NAMALWA (cell line): ENCODE measurements around the gene PRAC1.

Experiments used
- DNase-seq: peaks from one replicate; pipeline ENCODE4 v3.0.0-alpha.2; 2015; ENCODE audit warnings: low spot score

The PRAC1 gene

DNA sequence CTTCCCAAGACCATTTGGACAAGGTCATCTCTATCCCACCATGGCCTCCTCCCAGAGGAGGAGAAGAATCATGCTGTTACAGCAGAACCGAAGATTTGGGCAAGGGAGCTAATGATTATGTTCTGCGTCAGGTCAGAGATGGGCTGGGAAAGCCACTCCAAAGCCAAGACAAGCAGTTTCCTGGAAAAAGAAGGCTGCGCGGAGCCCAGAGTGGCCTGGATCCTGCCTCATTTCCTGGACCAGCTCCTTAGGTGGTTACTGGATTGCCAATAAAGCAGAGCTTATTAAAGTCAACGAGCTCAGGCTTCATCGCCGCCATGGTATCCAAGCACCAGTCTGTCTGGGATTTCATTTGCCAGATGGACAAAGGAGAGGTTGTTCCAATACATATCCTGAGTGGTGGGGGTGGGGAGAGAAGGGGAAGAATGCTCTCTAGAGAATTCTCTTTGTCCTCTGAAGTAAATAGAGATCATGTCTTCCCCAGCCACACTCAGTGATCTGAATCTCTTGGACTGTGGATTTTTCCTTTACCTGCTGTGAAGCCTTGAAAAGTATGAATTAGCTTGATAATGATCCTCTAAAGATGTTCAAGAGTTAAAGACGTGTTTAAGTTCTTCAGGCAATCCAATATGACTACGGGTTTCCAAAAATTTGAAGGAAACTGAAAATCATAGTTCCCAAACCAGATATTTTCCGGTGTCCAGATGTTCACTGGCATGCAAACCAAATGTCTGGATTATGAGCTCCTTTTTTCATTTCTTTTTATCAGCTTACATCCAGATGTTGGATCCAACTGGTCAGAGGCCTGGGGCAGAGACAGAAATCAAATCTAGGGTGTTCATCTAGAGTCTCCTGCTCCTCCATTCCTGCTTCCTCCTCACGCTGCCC lies 17.7 kb downstream of the PRAC1 start:
- DNase-seq, result no peak

DNA sequence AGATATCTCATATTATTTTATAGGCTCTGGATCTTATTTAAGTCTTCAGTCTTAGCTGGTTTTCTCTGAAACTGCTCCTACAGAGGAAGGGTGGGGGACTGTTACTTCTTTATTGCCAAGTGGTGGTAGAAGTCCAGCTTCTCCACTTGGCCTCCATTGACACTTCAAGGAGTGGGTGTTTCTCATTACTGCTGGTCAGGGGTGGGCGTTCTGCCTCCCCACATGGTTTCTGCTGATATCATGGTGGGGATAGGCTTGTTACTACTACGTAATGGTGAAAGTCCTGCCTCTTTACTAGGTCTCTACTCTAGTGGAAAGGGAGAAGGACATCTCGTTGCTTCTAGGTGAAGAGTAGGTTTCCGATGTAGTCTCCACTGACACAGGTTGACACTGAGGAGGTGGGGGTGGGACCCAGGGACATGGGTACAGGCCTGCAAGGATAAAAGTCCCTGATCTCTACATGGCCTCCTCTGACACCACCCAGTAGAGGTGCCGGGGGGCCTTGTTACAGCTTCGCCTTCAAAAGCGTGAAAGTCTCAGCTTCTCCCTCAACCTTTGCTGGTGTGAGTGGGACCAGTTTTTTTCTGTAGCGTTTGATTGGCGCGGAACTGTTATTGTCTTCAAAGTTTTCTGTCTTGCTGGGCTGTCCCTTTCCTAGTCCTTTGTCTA lies 20.3 kb downstream of the PRAC1 start:
- DNase-seq, result no peak

DNA sequence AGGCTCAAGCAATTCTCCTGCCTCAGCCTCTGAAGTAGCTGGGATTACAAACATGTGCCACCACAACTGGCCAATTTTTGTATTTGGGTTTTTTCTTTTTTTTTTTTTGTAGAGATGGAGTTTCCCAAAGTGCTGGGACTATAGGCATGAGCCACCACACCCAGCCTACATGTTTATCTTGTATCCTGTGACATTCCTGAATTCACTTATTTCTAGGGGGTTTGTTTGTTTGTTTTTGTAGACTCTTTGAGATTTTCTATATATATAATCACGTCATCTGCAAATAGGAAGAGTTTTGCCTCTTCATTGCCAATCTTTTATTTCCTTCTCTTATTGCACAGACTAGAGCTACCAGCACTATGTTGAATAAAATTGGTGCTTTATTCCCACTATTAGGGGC lies 29.1 kb downstream of the PRAC1 start:
- DNase-seq, result no peak

DNA sequence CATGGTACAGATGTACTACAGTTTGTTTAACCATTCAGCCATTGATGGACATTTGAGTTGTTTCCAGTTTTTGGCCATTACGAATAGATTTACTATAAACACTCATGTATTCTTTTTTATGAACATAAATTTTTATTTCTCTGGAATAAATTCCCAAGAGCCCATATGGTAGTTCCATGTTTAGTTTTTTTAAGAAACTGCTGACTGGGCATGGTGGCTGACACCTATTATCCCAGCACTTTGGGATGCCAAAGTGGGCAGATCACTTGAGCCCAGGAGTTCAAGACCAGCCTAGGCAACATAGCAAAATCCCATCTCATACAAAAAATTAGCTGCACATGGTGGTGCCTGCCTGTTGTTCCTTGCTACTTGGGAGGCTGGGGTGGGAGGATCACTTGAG lies 30.3 kb downstream of the PRAC1 start:
- no peak for DNase-seq

DNA sequence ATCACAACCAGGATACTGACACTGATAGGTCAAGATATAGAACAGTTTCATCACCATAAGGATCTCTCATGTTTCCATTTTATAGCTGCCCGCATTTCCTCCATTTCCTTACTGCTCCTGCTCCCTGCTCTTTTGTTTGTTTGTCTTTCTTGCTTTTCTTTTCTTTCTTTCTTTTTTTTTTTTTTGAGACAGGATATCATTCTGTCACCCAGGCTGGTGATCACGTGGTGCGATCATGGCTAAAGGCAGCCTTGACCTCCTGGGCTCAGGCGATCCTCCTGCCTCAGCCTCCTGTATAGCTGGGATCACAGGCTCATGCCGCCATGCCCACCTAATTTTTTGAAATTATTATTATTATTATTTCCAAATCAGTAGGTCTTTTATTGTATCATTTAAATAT lies 31.7 kb downstream of the PRAC1 start:
- no peak for DNase-seq

DNA sequence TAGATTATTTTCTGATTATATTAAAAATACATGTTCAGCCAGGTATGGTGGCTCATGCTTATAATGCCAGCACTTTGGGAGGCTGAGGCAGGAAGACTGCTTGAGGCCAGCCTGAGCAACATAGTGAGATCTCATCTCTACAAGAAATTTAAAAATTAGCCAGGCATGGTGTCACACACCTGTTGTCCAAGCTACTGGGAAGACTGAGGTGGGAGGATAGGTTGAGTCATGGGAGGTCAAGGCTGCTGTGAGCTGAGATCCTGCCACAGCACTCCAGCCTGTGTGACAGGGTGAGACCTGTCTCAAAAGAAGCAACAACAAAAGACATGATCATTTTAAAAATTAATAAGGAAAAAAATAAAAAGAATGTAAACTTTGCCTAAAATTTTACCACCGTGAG lies 40.7 kb downstream of the PRAC1 start:
- DNase-seq, result no peak

DNA sequence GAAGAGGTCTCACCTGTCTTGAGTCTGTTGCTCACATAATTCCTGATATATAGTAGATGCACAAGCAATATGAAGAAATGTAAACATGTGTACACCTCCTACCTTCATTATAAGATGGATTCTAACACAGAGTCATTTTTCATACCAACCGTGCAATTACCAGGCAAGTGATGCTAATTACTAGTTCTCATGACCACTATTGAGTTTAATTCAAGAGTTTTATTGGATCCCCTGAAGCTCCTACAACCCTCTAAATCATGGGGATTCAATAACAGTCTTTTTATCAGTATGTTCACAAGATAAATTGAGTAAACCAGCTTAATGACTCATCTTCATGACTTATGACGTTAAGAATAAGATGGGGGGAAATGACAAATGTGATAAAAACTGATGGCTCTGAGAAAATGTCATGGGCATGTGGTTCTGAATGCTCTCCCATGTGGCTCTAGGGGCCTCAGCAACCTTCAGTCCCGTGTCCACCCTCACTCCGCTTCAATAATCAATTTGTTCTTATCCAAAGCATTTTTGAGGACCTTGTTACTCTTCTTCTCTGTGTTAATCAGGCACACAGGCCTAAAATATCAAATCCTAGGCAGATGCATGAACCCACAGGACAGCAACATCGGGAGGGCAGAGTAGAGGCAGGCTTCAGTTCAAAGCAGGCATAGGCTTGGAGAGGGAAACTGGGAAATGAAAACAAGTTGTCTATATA lies 42.8 kb downstream of the PRAC1 start:
- no peak for DNase-seq

DNA sequence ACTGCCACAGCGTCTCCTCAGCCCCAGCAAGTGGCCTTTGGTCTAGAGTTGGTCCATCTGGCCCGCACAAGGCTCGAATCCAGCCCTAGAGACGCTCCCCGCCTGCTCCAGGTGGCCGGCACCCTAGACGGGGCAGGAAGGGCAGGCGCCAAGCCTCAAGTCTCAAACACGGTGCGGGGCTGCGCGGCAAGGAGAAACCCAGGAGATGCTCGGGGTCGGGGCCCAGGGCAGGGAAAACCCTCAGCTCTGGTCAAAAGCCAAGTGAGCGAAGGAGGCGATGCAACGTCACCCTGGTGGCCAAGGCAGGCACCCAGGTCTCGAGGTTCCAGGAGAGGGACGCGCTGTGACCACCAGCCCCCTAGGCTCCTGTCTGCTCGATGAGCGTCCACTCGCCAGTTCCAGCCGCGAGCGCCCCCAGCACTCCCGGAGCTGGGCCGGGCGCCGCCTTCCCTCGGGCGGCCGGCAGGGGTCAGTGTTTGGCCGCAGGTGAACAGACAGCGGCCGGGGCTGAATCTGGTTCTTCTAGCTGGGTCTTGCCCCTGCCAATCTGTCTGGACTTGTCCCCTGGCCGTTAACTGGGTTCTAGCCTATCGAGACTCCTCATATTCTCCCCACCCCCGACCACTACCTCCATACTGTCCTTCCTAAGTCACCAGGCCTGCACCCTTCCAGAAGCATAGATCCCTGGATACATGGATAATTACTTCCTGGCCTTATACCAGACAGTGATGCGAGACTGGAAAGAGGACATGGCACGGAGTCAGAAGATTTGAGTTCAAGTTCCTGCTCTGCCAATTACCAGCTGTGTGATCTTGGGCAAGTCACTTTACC lies 44.0 kb downstream of the PRAC1 start:
- peak; percentile 74 for DNase-seq

DNA sequence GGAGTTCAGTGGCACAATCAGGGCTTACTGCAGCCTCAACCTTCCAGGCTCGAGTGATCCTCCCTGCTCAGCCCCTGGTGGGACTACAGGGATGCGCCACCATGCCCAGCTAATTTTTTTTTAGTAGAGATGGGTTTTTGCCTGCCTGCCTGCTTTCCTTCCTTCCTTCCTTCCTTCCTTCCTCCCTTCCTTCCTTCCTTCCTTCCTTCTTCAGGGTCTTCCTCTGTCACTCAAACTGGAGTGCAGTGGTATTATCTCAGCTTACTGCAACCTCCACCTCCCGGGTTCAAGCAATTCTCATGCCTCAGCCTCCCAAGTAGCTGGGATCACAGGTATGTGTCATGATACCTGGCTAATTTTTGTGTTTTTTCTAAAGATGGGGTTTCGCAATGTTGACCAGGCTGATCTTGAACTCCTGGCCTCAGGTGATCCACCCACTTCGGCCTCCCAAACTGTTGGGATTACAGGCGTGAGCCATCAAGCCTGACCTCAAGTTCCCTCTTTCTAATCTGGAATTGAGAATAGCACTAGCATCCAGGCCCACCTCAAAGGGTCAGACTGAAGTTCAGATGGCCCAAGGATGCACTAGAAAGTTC lies 45.3 kb downstream of the PRAC1 start:
- no peak for DNase-seq

DNA sequence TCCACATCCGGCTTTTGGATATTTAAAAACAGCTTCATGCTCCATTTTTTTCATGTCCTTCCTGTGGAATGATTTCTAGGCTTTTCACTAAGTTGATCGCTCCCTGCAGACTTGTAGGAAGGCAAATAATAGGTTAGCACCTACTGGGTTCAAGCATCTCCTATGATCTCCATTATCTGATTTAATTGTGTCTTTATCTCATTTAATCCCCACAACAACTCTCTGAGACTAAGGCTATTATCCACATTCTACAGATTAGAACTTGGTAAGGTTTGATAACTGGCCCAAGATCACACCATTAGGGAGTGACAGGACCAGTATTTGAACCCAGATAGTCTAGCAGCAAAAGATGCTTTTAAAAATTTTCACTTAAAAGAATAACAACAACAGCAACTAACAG lies 50.0 kb downstream of the PRAC1 start:
- no peak for DNase-seq
